Putamen (tissue), 1 donor: Measurements from ENCODE around the gene NXT1.
"Not testable (repeated sequence)": the region's sequence is repeated elsewhere in the genome, so short reads cannot be mapped to it uniquely, and the experiment has no call there.

ENCODE experiments used
- DNase-seq: peaks from one replicate; pipeline ENCODE4 v3.0.0-alpha.2; 2016; ENCODE audit warnings: low spot score

The NXT1 gene

GRCh38 chr20:23350196-23350903 lies at the start of gene NXT1:
NXT1 (plus strand) TSS chr20:23350791; CDS start chr20:23354042, 3,251 bp downstream.
- DNase-seq = peak; percentile 98

- DNase-seq = no peak
Observed at GRCh38 chr20:23301436-23302050, 49.0 kb upstream of the NXT1 start.

GRCh38 chr20:23302386-23302785 lies 48.2 kb upstream of the NXT1 start:
- no peak for DNase-seq

GRCh38 chr20:23302801-23303200 lies 47.8 kb upstream of the NXT1 start:
- no peak for DNase-seq

GRCh38 chr20:23303325-23304102 lies 47.1 kb upstream of the NXT1 start:
- DNase-seq = no peak

- no peak for DNase-seq
Observed at GRCh38 chr20:23304616-23305015, 46.0 kb upstream of the NXT1 start.

GRCh38 chr20:23305098-23305497 lies 45.5 kb upstream of the NXT1 start:
- no peak for DNase-seq

- DNase-seq = not testable (repeated sequence)
Observed at GRCh38 chr20:23307393-23307792, 43.2 kb upstream of the NXT1 start.

- no peak for DNase-seq
Observed at GRCh38 chr20:23308024-23308423, 42.6 kb upstream of the NXT1 start.

GRCh38 chr20:23308908-23309307 lies 41.7 kb upstream of the NXT1 start:
- no peak for DNase-seq

- no peak for DNase-seq
Observed at GRCh38 chr20:23309781-23310180, 40.8 kb upstream of the NXT1 start.

- DNase-seq = no peak
Observed at GRCh38 chr20:23311947-23312506, 38.6 kb upstream of the NXT1 start.

- DNase-seq = no peak
Observed at GRCh38 chr20:23313271-23313670, 37.3 kb upstream of the NXT1 start.

GRCh38 chr20:23314699-23315098 lies 35.9 kb upstream of the NXT1 start:
- no peak for DNase-seq

GRCh38 chr20:23315099-23315498 lies 35.5 kb upstream of the NXT1 start:
- no peak for DNase-seq

GRCh38 chr20:23316626-23317025 lies 34.0 kb upstream of the NXT1 start:
- no peak for DNase-seq

- DNase-seq = no peak
Observed at GRCh38 chr20:23317081-23317480, 33.5 kb upstream of the NXT1 start.

- no peak for DNase-seq
Observed at GRCh38 chr20:23318347-23318746, 32.2 kb upstream of the NXT1 start.

- no peak for DNase-seq
Observed at GRCh38 chr20:23320317-23320716, 30.3 kb upstream of the NXT1 start.

GRCh38 chr20:23325107-23325506 lies 25.5 kb upstream of the NXT1 start:
- DNase-seq = no peak

- no peak for DNase-seq
Observed at GRCh38 chr20:23326774-23327173, 23.8 kb upstream of the NXT1 start.

GRCh38 chr20:23327617-23328333 lies 22.8 kb upstream of the NXT1 start:
- no peak for DNase-seq
